WI38 (cell line): ENCODE data around the gene REP15.
"Not testable (repeated sequence)": the region's sequence is repeated elsewhere in the genome, so short reads cannot be mapped to it uniquely, and the experiment has no call there.

Experiments used
- H3K4me3 ChIP-seq: 2 replicates; pipeline ENCODE4 v1.5.1; 2011; ENCODE audit warnings: low read depth, mild to moderate bottlenecking, control low read depth, low read length
- TF ChIP-seq, protein P1 (sequence below): IDR thresholded peaks from 2 replicates; pipeline ENCODE4 v1.5.1; 2012; ENCODE audit warnings: low read depth, mild to moderate bottlenecking, control low read depth, low read length

Gene REP15

DNA sequence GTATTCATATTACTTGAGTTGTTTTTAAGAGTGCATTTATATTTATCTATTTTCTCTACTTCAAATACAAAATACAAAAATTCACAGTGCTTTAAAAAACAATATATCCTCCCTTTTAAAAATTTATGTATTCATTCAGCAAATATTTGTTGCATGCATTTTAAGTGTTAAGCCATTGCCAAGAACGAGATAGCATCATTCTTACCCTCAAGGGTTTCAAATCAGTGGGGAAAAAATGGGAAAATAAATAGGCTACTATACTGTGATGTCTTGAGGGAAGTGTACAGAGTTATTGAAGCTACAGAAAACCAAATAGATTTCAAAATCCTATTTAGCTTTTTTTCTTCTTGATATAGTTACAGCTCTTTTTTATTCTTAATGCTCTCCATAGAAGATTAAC is 37.5 kb downstream of the REP15 start:
- no peak overlapping the region for H3K4me3 ChIP-seq
- TF ChIP-seq, protein P1, sequence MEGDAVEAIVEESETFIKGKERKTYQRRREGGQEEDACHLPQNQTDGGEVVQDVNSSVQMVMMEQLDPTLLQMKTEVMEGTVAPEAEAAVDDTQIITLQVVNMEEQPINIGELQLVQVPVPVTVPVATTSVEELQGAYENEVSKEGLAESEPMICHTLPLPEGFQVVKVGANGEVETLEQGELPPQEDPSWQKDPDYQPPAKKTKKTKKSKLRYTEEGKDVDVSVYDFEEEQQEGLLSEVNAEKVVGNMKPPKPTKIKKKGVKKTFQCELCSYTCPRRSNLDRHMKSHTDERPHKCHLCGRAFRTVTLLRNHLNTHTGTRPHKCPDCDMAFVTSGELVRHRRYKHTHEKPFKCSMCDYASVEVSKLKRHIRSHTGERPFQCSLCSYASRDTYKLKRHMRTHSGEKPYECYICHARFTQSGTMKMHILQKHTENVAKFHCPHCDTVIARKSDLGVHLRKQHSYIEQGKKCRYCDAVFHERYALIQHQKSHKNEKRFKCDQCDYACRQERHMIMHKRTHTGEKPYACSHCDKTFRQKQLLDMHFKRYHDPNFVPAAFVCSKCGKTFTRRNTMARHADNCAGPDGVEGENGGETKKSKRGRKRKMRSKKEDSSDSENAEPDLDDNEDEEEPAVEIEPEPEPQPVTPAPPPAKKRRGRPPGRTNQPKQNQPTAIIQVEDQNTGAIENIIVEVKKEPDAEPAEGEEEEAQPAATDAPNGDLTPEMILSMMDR = no peak

DNA sequence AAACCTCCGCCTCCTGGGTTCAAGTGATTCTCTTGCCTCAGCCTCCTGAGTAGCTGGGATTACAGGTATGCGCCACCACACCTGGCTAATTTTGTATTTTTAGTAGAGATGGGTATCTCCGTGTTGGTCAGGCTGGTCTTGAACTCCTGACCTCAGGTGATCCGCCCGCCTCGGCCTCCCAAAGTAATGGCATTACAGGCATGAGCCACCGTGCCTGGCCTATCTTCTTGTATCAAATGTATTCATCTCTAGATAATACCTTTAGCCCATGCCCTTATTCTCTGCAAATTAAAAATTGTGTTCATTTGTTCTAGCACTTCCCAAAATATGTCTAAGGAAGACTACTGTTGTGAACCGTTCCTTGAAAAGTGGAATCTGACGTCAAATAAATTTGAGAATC is 38.1 kb downstream of the REP15 start:
- H3K4me3 ChIP-seq = not testable (repeated sequence)

DNA sequence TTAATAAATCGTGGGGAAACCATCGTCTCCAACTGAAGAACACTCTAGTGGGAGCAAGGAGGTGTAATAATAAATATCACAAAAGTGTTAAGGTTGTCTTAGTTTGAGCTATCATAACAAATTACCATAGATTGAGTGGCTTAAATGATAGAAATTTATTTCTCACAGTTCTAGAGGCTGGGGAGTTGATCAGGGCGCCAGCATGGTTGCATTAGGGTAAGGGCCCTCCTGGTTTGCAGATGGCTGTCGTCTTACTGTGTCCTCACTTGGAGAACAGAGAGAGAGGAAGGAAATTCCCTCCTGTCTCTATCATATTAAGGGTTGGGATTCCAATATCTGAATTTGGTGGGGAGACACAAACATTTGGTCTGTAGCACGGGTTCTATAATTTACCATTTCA is 47.4 kb downstream of the REP15 start:
- H3K4me3 ChIP-seq = no peak overlapping the region
- TF ChIP-seq, protein P1 = no peak

DNA sequence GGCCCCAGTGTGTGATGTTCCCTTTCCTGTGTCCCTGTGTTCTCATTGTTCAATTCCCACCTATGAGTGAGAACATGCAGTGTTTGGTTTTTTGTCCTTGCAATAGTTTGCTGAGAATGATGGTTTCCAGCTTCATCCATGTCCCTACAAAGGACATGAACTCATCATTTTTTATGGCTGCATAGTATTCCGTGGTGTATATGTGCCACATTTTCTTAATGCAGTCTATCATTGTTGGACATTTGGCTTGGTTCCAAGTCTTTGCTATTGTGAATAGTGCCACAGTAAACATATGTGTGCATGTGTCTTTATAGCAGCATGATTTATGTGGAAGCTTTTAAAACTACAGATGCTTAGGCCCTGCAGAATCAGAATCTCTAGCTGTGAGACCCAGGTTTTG is 49.5 kb downstream of the REP15 start:
- H3K4me3 ChIP-seq = not testable (repeated sequence)
